ENCODE measurements around the gene HMGN1.
"Not testable (repeated sequence)": the region's sequence is repeated elsewhere in the genome, so short reads cannot be mapped to it uniquely, and the experiment has no call there.

The HMGN1 gene

GRCh38 chr21:39384674-39385298 lies 35.9 kb upstream of the HMGN1 start:
- no peak for TF ChIP-seq CTCF (IDR thresholded peaks at IDR 0.05)
- peaks cover 10% of the 10 kb centered on the region for H3K36me3 Mint-ChIP-seq (ENCODE audit: low read depth)
- H3K4me3 Mint-ChIP-seq, result no peak overlapping the region
- H3K27me3 Mint-ChIP-seq (ENCODE audit: low read depth, poor library complexity), result peaks cover 1% of the 10 kb centered on the region
- no peak for DNase-seq
- H3K9me3 Mint-ChIP-seq, result no peaks in the 10 kb centered on the region
- H3K4me1 Mint-ChIP-seq, result peaks cover 32% of the 10 kb centered on the region
- no peak overlapping the region for H3K27ac Mint-ChIP-seq

GRCh38 chr21:39382096-39382495 lies 33.2 kb upstream of the HMGN1 start:
- not testable (repeated sequence) for H3K27ac Mint-ChIP-seq; H3K9me3 Mint-ChIP-seq; H3K27me3 Mint-ChIP-seq (ENCODE audit: low read depth, poor library complexity); DNase-seq; H3K36me3 Mint-ChIP-seq (ENCODE audit: low read depth)
- Mint-ChIP-seq H3K4me3 (peak overlapping the region; percentile 66), H3K4me1 (peaks cover 15% of the 10 kb centered on the region)

- peaks cover 10% of the 10 kb centered on the region for H3K36me3 Mint-ChIP-seq (ENCODE audit: low read depth)
- no peak for TF ChIP-seq CTCF (IDR thresholded peaks at IDR 0.05)
- no peak overlapping the region for H3K27ac Mint-ChIP-seq
Measured at GRCh38 chr21:39381009-39381408, 32.1 kb upstream of the HMGN1 start.

GRCh38 chr21:39379986-39380891 lies 31.4 kb upstream of the HMGN1 start:
- peaks cover 15% of the 10 kb centered on the region for H3K4me1 Mint-ChIP-seq
- no peak for TF ChIP-seq CTCF (IDR thresholded peaks at IDR 0.05)

More at GRCh38 chr21:39381009-39381408, 32.1 kb upstream of the HMGN1 start:
- H3K4me3 Mint-ChIP-seq, result peak overlapping the region; percentile 93
- peaks cover 15% of the 10 kb centered on the region for H3K4me1 Mint-ChIP-seq
- H3K9me3 Mint-ChIP-seq, result no peaks in the 10 kb centered on the region
- H3K27me3 Mint-ChIP-seq (ENCODE audit: low read depth, poor library complexity), result no peaks in the 10 kb centered on the region
- no peak for DNase-seq

GRCh38 chr21:39377444-39378050 lies 28.7 kb upstream of the HMGN1 start:
- Mint-ChIP-seq H3K27ac (no peak overlapping the region), H3K27me3 (ENCODE audit: low read depth, poor library complexity) (no peaks in the 10 kb centered on the region), H3K4me3 (no peak overlapping the region), H3K36me3 (ENCODE audit: low read depth) (peaks cover 6% of the 10 kb centered on the region), H3K4me1 (peaks cover 23% of the 10 kb centered on the region), H3K9me3 (no peaks in the 10 kb centered on the region)
- no peak for TF ChIP-seq CTCF (IDR thresholded peaks at IDR 0.05)
- DNase-seq, result no peak

More at GRCh38 chr21:39379986-39380891, 31.4 kb upstream of the HMGN1 start:
- DNase-seq, result peak; percentile 92
- H3K4me3 Mint-ChIP-seq, result peak overlapping the region; percentile 93
- no peaks in the 10 kb centered on the region for H3K9me3 Mint-ChIP-seq
- H3K27me3 Mint-ChIP-seq (ENCODE audit: low read depth, poor library complexity), result no peaks in the 10 kb centered on the region
- peaks cover 10% of the 10 kb centered on the region for H3K36me3 Mint-ChIP-seq (ENCODE audit: low read depth)
- peak overlapping the region; percentile 92 for H3K27ac Mint-ChIP-seq

- H3K4me3 Mint-ChIP-seq, result no peak overlapping the region
- no peak for DNase-seq
Measured at GRCh38 chr21:39375446-39375845, 26.6 kb upstream of the HMGN1 start.

More at GRCh38 chr21:39375446-39375845, 26.6 kb upstream of the HMGN1 start:
- Mint-ChIP-seq H3K36me3 (ENCODE audit: low read depth) (no peaks in the 10 kb centered on the region), H3K27ac (no peak overlapping the region), H3K9me3 (no peaks in the 10 kb centered on the region), H3K27me3 (ENCODE audit: low read depth, poor library complexity) (peaks cover 4% of the 10 kb centered on the region), H3K4me1 (peaks cover 8% of the 10 kb centered on the region)
- no peak for TF ChIP-seq CTCF (IDR thresholded peaks at IDR 0.05)
